Stimulated activated CD4-positive, alpha-beta T cell treated with anti-CD3 and anti-CD28 coated beads, TNF-alpha, amount 100 ng/mL, for 1 hour (primary cell): ENCODE data around the gene DPP7.
"Not testable (repeated sequence)": the region's sequence is repeated elsewhere in the genome, so short reads cannot be mapped to it uniquely, and the experiment has no call there.

Experiments used
- DNase-seq, 3 donors: peaks; one replicate each; pipeline ENCODE4 v3.0.0-alpha.2; 2020; ENCODE audit warnings: low read depth in 3 of 3, low spot score in 1 of 3

The DPP7 gene

DNA sequence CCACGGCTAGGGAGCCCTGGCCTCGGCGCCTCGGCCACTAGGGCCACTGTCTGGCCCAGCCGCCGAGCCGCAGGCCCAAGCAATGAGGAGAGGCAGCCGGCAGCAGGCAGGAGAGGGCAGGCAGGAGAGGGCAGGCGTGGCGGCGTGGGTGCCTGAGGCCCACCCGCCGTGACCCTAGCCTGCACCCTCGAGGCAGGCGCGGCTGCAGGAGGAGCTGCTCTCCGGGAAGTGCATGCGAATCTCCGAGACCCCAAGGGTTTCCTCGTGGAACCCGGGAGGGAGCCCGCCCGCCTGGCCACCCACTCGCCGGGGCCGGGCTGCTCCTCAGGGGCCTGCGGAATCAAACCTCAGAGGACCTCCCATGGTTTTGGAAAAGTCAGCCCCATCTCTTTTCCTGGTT lies 33.7 kb upstream of the DPP7 start:
- no peak for DNase-seq

DNA sequence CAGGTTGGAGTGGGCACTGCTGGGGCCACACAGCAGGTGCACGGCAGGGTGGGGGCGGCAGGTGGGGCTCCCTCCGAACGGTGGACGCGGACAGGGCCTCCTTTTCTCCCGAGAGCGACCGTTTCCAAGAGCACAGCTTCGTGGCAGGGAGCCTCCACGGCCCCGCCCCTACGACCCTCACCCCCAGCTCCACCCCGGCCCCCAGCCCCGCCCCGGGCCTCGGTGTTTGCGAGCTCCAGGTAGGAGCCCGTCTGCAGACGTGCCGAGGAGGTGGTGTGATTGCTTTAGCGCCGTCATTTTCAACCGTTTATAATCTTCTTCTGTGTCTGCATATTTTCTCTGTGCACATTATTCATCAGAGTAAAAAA lies 33.2 kb upstream of the DPP7 start:
- no peak for DNase-seq

DNA sequence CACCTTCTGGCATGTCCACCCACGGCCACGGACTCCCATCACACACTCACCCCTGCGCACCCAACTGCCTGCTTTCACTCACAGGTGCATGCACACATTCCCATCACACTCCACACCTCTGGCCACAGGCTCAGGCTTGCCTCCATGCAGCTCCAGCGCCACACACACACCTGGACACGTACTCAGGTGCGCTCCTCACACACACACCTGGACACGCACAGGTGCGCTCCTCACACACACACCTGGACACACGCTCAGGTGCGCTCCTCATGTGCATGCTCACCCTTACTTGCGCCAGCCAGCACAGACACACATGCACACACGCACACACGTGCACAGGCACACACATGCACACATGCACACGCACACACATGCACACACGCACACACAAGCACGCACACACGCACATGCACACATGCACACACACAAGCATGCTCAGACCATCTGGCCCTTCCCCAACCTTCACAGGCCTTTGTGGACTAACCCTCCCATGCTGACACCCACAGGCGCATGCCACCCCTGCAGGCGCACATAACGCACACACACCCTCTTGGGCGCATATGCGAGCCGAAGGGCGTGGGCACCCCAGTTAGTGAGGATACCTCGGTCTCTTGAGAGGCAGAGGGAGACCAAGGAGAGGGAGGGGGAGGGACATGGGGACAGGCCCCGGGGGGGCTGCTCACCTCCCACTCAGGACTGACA lies 32.7 kb upstream of the DPP7 start:
- DNase-seq, result no peak

DNA sequence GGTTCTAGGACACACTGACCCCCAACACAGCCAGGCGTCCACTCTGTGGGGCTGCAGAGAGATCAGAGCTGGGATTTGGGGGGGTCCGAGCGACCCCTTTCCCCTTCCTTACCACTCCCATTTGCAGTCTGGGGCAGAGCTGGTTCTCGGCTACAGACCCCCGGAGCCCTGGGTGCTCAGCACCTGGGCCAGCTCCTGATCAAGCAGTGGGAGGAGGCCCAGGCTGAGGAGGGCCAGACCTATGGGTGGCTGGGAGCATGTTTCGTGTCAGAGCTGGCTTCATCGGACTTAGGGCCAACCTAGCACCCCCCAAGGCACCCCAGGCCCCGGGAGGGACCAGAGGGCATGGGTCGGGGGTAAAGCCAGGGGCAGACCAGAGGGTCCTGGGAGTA lies 32.0 kb upstream of the DPP7 start:
- DNase-seq, result no peak

DNA sequence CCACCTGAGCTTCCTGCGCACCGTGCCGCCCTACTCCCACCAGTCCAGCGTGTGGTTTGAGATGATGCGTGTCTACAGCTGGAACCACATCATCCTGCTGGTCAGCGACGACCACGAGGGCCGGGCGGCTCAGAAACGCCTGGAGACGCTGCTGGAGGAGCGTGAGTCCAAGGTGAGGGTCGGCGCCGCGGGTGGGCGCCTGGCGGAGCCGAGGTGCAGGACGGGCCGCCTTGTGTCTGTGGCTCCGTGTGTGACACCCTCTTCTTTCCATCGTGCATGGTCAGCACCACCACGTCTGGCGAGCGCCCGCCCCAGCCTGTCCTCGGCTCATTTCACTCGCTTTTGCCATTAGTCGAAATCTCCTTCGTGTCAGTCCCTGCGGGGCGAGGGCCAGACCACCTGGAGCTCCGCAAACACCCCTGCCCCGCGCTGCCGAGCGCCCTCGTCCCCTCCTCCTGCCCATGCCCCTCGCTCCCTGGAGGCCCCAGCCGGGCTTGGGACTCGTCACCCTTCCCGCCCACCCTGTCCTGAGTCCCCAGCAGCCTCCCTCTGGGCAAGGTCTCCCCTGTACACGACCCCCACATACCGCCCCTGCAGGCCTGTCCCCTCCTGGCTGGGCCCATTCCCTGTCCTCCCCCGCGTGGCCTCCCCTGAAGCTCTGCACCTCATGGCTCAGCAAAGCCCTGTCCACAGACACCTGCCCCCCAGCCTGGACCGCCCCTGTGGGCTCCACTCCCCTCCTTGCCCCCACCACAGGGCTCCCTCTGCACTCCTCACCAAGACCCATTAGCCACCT lies 31.4 kb upstream of the DPP7 start:
- no peak for DNase-seq

DNA sequence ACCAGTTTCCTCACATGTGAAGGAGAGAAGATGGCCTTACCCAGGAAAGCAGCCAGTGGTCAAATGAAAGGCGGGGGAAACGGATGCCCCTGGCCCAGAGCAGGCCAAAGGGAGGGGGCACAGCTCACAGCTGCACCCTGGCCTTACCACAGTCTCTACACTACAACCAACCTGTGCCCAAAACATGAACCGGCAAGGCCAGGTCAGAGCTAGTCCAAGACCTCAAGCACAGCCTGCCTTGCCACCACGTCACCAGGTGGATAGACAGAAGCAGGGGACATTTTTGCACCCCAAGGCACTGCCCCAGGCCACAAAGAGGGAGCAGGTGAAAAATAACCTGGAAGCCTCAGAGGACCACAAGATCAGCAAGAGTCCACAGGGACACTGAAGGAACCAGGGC lies 28.9 kb upstream of the DPP7 start:
- no peak for DNase-seq

DNA sequence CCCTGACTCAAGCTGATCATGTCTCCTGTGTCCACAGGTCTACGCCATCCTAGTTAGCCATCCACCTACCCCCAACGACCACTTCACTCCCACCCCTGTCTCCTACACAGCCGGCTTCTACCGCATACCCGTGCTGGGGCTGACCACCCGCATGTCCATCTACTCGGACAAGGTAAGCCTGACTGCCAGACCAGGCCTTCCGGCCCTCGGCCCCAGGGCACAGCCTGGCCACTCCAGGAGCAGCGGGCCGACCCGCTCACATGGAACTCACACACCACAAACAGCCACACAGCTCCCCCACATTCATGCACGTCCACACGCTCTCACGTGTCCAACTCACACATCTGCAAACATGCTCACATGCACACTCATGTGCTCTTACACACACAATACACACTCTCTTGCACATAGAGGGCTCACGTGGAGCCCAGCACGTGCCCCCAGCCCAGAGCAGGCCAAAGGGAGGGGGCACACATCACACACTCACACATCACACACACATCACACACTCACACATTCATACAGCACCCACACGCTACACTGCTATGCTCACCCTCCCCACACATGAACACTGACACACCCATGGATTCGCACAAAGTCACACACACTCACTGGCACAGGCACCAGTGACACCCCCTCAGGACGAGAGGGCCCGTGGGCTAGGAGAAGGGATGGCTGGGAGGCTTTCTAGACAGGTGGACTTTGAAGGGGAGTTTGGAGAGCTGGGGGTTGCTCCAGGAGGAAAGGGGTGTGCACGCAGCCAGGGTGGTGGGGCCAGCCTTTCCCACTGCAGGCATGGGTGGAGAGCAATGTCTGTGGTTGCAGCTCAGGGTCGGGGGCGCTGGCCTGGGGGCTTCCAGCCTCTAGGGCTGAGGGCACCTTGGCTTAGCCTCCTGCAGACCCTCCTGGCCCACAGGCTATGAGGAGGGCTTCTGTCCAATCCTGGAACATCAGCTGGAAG lies 27.7 kb upstream of the DPP7 start:
- no peak for DNase-seq

DNA sequence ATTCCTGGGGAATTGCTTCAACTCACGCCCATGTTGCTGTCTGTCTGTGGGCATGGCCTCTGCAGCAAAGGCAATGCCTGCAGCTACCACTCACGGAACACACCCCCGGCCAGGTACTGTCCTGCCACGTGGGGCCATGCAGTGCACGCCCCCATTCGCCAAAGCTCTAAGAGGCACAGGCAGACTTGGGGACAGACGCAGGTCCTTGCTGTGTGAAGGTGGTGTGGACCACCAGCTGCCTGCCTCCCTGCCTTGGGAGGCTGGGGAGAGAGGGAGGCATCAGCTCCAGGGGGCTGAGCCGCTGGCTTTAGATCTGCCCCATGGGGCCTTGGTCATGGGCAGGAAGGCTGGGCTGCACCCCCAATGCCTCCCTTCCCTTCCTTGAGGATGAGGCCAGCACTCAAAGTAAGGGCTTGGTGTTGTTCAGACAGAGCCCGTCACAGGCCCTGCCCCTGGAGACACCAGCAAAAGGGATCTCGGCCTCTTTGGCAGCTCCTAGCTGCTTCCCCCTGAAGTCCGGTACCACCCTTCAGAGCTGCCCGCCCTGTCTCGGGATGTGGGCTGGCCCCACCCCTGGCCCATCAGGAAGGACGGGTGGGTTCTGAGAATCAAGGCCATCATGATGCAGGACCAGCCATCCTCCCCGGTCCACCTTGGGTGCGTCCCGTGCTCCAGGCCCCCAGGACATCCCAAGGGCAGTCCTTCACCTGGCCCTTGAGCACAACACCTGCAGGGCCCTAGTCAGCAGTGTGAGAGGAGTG lies 26.7 kb upstream of the DPP7 start:
- DNase-seq, result no peak

DNA sequence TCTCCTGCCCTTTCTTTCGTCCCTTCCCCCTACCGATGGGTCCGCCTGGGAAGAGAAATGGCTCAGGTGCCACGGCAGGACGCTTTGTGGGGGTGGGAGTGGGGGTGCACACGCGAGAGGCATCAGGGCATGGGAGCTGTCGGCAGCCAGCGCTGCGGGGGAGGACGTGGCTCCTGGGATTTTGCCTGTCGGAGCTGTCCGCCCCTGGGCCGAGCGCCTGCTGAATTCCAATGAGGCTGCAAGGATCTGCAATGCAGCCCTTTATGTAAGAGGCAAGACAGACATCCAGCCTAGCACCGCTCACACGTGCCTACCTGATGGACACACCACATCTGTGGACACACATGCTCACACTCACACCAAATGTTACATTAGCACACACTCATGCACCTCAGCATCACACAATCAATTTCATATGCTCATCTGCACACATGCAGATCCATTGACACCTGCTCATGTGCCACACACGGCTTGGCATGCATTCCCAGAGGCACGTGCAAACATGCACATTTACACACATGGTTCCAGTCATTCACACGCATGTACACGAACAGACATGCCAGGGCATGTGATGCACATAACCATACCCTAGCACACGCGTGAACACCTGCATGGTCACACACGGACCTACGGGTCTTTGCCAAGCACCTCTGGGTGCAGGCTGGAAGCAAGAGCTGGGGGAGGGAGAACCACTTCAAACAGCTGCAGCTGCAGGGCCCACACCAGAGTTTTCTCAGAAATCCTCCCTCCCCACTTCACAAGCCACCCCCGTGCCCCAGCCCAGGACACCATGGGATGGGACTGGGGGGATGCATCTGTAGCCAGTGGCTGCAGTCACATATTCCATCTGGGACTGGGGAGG lies 25.8 kb upstream of the DPP7 start:
- DNase-seq, result no peak

DNA sequence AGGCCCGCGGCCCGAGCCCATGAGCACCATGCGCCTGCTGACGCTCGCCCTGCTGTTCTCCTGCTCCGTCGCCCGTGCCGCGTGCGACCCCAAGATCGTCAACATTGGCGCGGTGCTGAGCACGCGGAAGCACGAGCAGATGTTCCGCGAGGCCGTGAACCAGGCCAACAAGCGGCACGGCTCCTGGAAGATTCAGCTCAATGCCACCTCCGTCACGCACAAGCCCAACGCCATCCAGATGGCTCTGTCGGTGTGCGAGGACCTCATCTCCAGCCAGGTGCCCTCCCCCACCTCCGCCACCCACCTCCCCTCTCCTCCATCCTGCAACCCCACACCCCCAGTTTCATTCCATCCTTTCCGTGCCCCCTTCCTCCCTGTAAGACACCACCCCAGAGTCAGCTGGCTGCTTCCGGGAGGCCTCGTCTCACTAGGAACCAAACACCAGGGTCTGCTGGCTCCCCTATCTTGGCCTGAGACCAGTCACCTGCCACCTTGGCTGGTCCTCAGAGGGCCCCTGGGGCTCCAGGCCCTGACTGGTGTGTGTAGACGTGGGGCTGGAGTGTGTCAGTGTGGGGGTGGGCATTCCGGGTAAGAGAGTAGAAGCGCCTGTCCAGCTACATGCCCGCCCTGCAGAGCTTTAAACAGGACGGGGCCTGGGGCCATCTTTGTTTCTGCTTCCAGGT lies 25.1 kb upstream of the DPP7 start:
- DNase-seq, result no peak

DNA sequence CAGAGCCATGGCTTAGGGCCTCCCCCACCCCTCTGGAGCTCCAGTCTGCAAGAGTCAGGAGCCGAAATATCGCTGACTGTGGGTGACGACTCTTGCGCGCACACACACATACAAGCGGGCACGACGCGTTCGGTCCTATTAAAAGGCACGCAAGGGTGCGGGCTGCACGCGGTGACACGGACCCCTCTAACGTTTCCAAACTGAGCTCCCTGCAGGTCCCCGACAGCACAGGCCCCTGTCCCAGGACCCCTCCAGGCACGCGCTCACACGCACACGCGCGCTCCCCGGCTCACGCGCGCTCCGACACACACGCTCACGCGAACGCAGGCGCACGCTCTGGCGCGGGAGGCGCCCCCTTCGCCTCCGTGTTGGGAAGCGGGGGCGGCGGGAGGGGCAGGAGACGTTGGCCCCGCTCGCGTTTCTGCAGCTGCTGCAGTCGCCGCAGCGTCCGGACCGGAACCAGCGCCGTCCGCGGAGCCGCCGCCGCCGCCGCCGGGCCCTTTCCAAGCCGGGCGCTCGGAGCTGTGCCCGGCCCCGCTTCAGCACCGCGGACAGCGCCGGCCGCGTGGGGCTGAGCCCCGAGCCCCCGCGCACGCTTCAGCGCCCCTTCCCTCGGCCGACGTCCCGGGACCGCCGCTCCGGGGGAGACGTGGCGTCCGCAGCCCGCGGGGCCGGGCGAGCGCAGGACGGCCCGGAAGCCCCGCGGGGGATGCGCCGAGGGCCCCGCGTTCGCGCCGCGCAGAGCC lies 24.4 kb upstream of the DPP7 start, which contains the start of gene GRIN1:
GRIN1 (plus strand) TSS at position 433 of the 746 bp plus-strand sequence. CDS start 333 bp downstream, outside the sequence.
- DNase-seq, result no peak

DNA sequence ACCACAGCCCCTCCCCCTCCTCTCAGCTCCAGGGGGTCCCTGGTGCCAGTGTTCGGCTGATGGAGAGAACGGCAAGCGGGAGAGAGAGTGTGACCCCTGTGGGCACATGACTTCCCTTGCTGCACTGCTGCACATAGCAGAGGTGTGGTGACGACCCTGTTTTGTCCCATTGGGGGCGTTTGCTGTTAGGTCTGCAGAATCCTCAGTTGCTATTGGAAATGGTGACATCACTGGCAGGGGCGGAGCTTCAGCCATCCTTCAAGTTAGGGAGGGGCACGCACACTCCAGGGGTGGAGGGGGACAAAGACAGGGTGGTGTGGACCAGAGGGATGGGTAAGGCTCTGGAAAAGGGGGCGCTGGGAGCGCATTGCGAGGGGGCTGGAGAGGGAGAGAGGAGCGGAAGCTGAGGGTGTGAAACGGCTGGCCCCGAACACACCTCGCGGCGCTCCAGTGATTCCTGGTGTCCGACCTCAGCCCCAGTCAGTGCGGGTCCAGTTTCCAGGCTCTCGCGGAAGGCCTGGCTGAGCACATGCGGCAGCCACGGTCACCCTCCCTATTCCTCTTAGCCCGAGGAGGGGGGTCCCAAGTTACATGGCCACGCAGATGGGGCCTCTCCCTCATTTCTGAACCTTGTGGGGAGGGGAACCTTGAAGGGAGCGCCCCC lies 23.7 kb upstream of the DPP7 start:
- no peak for DNase-seq

DNA sequence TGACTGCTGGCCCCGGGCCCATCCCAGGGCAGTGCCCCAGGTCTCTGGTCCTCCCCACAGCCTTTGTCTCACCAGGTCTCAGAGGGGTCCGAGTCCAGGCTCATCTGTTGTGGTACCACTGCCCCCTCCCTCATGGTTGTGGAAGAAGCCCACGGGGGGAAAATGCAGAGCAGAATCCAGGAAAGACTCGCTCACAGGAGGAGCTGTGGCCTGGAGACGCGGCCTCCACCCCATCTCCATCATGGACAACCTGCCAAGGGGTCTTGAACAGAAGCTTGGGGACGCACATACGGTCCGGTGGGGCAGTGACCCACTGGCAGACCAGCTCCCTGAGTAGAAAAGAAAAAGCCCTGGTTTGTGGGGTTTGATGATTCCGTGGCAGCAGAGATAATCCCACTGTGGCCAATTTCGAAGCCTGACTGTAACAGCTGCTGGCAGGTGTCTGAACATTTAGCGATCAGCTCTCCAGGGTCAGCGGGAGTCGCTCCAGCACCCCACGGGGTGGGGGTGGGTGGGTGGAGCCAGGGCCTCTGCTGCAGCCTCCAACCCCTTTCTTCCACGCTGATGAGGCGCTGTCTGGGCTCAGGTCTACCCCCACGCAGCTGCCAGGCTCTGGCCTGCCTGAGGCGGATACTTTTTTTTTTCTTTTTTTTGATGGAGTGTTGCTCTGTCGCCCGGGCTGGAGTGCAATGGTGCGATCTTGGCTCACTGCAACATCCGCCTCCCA lies 22.5 kb upstream of the DPP7 start:
- DNase-seq, result no peak

DNA sequence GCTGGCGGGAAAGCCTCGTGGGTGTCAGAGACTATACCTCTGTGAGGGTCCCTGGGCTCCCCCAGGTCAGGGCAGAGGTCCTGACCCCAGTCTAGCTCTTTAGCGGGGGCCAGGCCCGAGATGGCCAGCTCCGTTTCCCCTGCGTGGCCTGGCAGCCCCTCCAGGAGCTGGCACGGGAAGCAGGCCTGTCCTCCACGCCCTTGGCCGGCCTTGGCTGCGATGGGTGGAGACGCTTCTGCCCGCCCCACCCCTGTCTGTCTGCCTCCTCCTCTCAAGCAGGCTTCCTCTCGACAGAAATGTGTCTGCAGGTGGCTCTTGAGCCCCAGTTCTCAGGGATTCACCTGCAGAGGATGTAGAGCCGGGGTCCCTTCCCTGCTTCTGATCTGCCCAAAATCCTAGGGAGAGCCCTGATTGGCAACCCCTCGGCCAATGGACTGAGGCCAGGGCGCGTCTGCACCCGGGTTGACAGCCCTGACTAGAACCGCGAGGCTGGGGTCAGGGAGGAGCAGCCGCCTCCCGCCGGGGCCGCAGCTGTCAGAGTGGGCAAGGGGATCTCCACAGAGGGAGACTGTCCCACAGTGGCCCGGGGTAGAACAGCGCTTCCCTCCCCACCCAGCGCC lies 21.8 kb upstream of the DPP7 start:
- DNase-seq, result no peak

DNA sequence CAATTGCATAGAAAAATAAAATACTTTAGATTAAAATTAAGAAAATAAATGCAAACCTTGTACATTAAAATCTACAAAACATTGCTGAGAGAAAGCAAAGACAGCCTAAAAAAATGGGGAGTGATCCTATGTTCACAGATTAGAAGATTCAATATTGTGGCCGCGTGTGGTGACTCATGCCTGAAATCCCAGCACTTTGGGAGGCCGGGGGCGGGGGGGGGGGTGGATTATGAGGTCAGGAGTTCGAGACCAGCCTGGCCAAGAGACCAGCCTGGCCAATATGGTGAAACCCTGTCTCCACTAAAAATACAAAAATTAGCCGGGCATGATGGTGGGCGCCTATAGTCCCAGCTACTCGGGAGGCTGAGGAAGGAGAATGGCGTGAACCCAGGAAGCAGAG lies 20.6 kb upstream of the DPP7 start:
- DNase-seq, result not testable (repeated sequence)

DNA sequence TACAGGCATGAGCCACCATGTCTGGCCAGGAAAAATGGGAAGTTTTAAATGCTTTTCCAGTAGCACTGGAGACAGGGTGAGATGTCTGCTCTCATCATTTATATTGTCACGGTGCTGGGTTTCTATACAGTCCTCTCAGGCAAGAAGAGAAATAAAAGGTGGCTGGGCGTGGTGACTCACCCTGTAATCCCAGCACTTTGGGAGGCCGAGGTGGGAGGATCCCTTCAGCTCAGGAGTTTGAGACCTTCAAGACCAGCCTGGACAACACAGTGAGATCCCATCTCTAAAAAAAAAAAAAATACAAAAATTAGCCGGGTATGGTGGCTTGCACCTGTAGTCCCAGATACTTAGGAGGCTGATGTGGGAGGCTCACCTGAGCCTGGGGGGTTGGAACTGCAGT lies 19.7 kb upstream of the DPP7 start:
- no peak for DNase-seq

DNA sequence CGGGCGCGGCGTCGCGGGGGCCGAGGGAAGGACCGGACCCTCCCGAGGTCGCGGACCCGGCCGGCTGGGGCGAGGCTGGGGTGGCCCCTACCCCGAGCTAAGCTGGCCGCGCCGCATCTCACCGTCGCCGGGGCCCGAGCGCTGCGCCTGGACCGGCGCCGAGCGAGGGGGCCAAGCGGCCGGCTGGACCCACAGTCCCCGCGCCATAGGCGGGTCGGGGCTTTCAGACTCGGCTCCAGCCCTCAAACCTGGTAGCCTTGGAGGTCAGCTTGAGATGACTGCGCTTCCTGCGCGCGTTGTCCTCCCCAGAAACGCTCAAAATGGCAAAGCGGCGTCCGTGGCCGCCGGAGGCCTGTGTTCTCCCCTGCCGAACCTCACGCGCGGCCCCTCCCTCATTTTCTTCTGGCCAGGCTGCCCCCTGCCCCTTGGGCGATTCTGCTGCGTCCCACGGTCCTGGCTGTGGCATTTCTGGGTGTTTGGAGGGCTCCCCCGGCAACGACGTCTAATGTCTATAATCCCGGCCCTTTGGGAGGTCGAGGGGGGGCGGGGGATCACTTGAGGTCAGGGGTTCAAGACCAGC lies 15.7 kb upstream of the DPP7 start:
- DNase-seq, result no peak
